Calu3 (cell line): ENCODE measurements around the gene KRTAP10-5. TPM values are rescaled to one million over a fixed set of nuclear protein-coding genes. Genes with fewer than 3 reads are reported as not detected.

Experiments
- BruUV-seq: library from RNA; stranded (reverse); fragments of 400-500 nt; replicated peaks from 2 replicates; lab custom pipeline; 2021; lab: Mats Ljungman, UMichigan
- CTCF ChIA-PET: fragments of 300-600 bp; sonication (Branson Sonifier 250); formaldehyde crosslinking; loops from one replicate; lab custom pipeline; 2022; ENCODE audit warnings: antibody characterized with exemption; lab: Charles Lee
- DNase-seq: peaks from one replicate; pipeline ENCODE4 v3.0.0; 2022
- H3K27ac Mint-ChIP-seq: one replicate; pipeline ENCODE4 v1.8.0; 2022; ENCODE audit warnings: mixed read lengths; ENCODE audit not compliant: unreplicated experiment
- H3K27me3 Mint-ChIP-seq: one replicate; pipeline ENCODE4 v1.8.0; 2022; ENCODE audit warnings: mixed read lengths; ENCODE audit not compliant: unreplicated experiment
- H3K36me3 Mint-ChIP-seq: one replicate; pipeline ENCODE4 v1.8.0; 2022; ENCODE audit warnings: mild to moderate bottlenecking, moderate library complexity, mixed read lengths; ENCODE audit not compliant: insufficient read depth, unreplicated experiment
- H3K4me1 Mint-ChIP-seq: one replicate; pipeline ENCODE4 v1.8.0; 2022; ENCODE audit warnings: mild to moderate bottlenecking, low read depth, mixed read lengths; ENCODE audit not compliant: unreplicated experiment
- H3K4me3 Mint-ChIP-seq: one replicate; pipeline ENCODE4 v1.8.0; 2022; ENCODE audit warnings: mild to moderate bottlenecking, low read depth, moderate library complexity, mixed read lengths; ENCODE audit not compliant: unreplicated experiment
- H3K9me3 Mint-ChIP-seq: one replicate; pipeline ENCODE4 v1.8.0; 2022; ENCODE audit warnings: low read depth, mixed read lengths; ENCODE audit not compliant: unreplicated experiment
- CTCF ChIP-seq: fragments of 200-600 bp; IDR thresholded peaks from one replicate; pipeline ENCODE4 v1.8.0; 2022; ENCODE audit warnings: antibody characterized with exemption; ENCODE audit not compliant: unreplicated experiment
- intact Hi-C: fragments of 100-400 bp; cut with micrococcal nuclease; formaldehyde crosslinking; loops from one replicate; pipeline ENCODE4 v1.10.0; 2022; ENCODE audit not compliant: unreplicated experiment
- total RNA-seq: library from RNA; stranded (reverse); gene quantifications from 2 replicates; pipeline ENCODE4 v1.2.3, GENCODE V29; 2022

Gene KRTAP10-5
- total RNA-seq, 1 experiment from 2014 or later: not detected

- no peak for DNase-seq
- H3K4me1 Mint-ChIP-seq: peaks cover 12% of the 10 kb centered on the region
- no peak overlapping the region for H3K4me3 Mint-ChIP-seq
- peaks cover 8% of the 10 kb centered on the region for H3K36me3 Mint-ChIP-seq
- CTCF ChIA-PET: interaction anchor here (0.5 kb wide), 1 partner anchor 36 kb away, joined by 3 read pairs; no protein-coding TSS in a partner anchor
- H3K27me3 Mint-ChIP-seq: peaks cover 83% of the 10 kb centered on the region
- no peak overlapping the region for H3K27ac Mint-ChIP-seq
- TF ChIP-seq CTCF: no peak
- BruUV-seq: no TSS peak
- H3K9me3 Mint-ChIP-seq: peaks cover 6% of the 10 kb centered on the region
- intact Hi-C loops: no loop called here
Observed at GRCh38 chr21:44571296-44571695, 9.1 kb downstream of the KRTAP10-5 start.

DNA sequence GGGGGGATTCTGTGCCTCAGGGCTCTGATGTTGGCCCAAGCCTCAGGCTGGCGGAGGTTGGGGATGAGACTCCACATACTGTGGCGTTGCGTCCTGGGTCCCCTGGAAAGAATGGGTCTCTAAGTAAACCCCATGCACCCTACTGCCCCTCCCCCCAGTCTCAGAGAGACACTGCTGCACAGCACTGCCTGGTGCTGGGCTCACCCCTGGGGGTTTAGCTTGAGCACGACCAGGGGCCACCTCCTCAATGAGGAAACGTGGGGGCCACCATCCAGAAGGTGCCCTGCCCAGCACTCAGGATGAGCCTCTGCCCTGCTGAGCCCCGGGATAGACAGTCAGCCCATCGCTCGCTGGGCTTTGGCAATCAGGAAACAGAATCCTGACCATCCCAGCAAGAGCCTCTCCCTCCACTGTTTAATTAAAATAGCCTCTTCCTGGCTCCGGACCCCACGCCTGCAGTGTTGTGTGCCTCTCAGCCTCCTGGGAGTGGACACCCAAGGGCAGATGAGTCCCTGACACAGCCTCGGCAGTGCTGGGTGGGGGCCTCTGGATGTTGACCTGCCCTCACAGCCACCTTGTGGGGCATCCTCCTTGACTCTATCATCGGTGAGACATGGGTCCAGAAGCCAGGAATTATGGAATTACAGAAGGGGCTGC is 10.4 kb downstream of the KRTAP10-5 start:
- H3K27ac Mint-ChIP-seq: no peak overlapping the region
- CTCF ChIA-PET: no interaction called here
- H3K36me3 Mint-ChIP-seq: peaks cover 7% of the 10 kb centered on the region
- TF ChIP-seq CTCF: no peak
- intact Hi-C loops: no loop called here
- H3K4me3 Mint-ChIP-seq: no peak overlapping the region
- DNase-seq: no peak
- H3K9me3 Mint-ChIP-seq: peaks cover 6% of the 10 kb centered on the region
- peaks cover 76% of the 10 kb centered on the region for H3K27me3 Mint-ChIP-seq
- H3K4me1 Mint-ChIP-seq: peaks cover 9% of the 10 kb centered on the region
- no TSS peak for BruUV-seq

GRCh38 chr21:44568667-44569556 is 11.5 kb downstream of the KRTAP10-5 start:
- Mint-ChIP-seq H3K27ac (no peak overlapping the region), H3K27me3 (peaks cover 71% of the 10 kb centered on the region), H3K4me3 (no peak overlapping the region), H3K36me3 (no peaks in the 10 kb centered on the region), H3K9me3 (peaks cover 6% of the 10 kb centered on the region), H3K4me1 (no peaks in the 10 kb centered on the region)
- DNase-seq: no peak
- intact Hi-C loops: no loop called here
- TF ChIP-seq CTCF: no peak
- no TSS peak for BruUV-seq
- CTCF ChIA-PET: no interaction called here

DNA sequence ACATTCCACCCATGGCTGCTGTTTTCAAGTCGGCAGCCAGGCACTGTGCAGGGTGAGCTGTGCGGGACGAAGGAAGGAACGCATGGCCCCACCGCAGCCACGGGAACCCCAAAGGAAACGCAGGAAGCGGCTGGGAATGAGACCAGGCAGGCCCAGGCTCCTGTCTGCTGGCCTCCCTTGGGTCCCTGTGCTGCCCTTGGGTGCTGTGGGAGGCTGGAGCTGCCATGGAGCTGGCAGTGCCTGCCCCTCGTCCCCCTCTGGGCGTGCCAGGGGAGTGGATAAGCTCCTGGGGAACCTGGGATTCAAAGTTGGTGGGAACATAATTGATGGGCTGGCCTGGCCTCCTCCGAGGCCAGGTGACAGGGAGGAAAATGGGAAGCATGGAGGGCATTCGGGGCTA is 12.1 kb downstream of the KRTAP10-5 start:
- no TSS peak for BruUV-seq
- TF ChIP-seq CTCF: no peak
- Mint-ChIP-seq H3K9me3 (peaks cover 6% of the 10 kb centered on the region), H3K27me3 (peaks cover 68% of the 10 kb centered on the region), H3K27ac (no peak overlapping the region), H3K36me3 (no peaks in the 10 kb centered on the region), H3K4me1 (no peaks in the 10 kb centered on the region), H3K4me3 (no peak overlapping the region)
- DNase-seq: no peak
- CTCF ChIA-PET: no interaction called here
- intact Hi-C loops: no loop called here
